ELR (cell line): ENCODE measurements around the gene NBAS.
"Not testable (repeated sequence)": the region's sequence is repeated elsewhere in the genome, so short reads cannot be mapped to it uniquely, and the experiment has no call there.

Source experiments
- DNase-seq: peaks from one replicate; pipeline ENCODE4 v3.0.0-alpha.2; 2015; ENCODE audit warnings: low read depth

The NBAS gene

GRCh38 chr2:15559379-15560139 is 1.6 kb downstream of the NBAS start:
- no peak for DNase-seq

GRCh38 chr2:15557887-15558311 is 3.2 kb downstream of the NBAS start:
- peak; percentile 20 for DNase-seq

- DNase-seq, result no peak
These were observed 4.7 kb downstream of the NBAS start for GRCh38 chr2:15556311-15556930.

- no peak for DNase-seq
These were observed 5.4 kb downstream of the NBAS start for GRCh38 chr2:15555760-15556193.

GRCh38 chr2:15554525-15555218 is 6.5 kb downstream of the NBAS start:
- DNase-seq, result no peak

GRCh38 chr2:15553951-15554350 is 7.2 kb downstream of the NBAS start:
- no peak for DNase-seq

- DNase-seq, result no peak
These were observed 7.6 kb downstream of the NBAS start for GRCh38 chr2:15553519-15553918.

- DNase-seq, result no peak
These were observed 12.2 kb downstream of the NBAS start for GRCh38 chr2:15548974-15549373.

GRCh38 chr2:15547115-15547876 is 13.8 kb downstream of the NBAS start:
- no peak for DNase-seq

- DNase-seq, result no peak
These were observed 14.6 kb downstream of the NBAS start for GRCh38 chr2:15546297-15547098.

- no peak for DNase-seq
These were observed 16.9 kb downstream of the NBAS start for GRCh38 chr2:15544227-15544626.

GRCh38 chr2:15543541-15543940 is 17.6 kb downstream of the NBAS start:
- DNase-seq, result no peak

GRCh38 chr2:15543053-15543452 is 18.1 kb downstream of the NBAS start:
- DNase-seq, result no peak

- not testable (repeated sequence) for DNase-seq
These were observed 18.9 kb downstream of the NBAS start for GRCh38 chr2:15542269-15542668.

GRCh38 chr2:15540523-15540922 is 20.6 kb downstream of the NBAS start:
- DNase-seq, result not testable (repeated sequence)

- no peak for DNase-seq
These were observed 21.1 kb downstream of the NBAS start for GRCh38 chr2:15539999-15540398.

- no peak for DNase-seq
These were observed 22.3 kb downstream of the NBAS start for GRCh38 chr2:15538792-15539191.

GRCh38 chr2:15533860-15534480 is 27.2 kb downstream of the NBAS start:
- no peak for DNase-seq

- no peak for DNase-seq
These were observed 28.1 kb downstream of the NBAS start for GRCh38 chr2:15532996-15533395.

GRCh38 chr2:15531095-15531854 is 29.9 kb downstream of the NBAS start:
- DNase-seq, result no peak
